Endothelial cell of umbilical vein (primary cell): ENCODE results near the gene HDAC4. TPM values are rescaled to one million over a fixed set of nuclear protein-coding genes. Genes with fewer than 3 reads are reported as not detected.

Source experiments
- BruUV-seq: library from RNA; stranded (reverse); fragments of 400-500 nt; replicated peaks from 2 replicates; lab custom pipeline; 2021; lab: Mats Ljungman, UMichigan
- CTCF ChIA-PET: fragments of 300-600, 350-600 bp; sonication (Branson Sonifier 250); formaldehyde crosslinking; loops from one replicate; lab custom pipeline; 2021; ENCODE audit warnings: antibody characterized with exemption, inconsistent platforms; lab: Charles Lee
- POLR2A ChIA-PET: fragments of 300-600, 350-600 bp; sonication (Branson Sonifier 250); formaldehyde crosslinking; loops from one replicate; lab custom pipeline; 2021; ENCODE audit warnings: antibody characterized with exemption, inconsistent platforms; lab: Charles Lee
- DNase-seq: peaks from one replicate; pipeline ENCODE4 v3.0.0-alpha.2; 2011; ENCODE audit warnings: low read depth, low spot score
- FAIRE-seq: peaks from 2 replicates; lab custom pipeline; 2011; peaks lifted over from hg19 to GRCh38; lab: Jason Lieb, UNC
- H2AFZ ChIP-seq: 2 replicates; pipeline ENCODE4 v1.6.0; 2012; ENCODE audit warnings: low read depth, low read length, control low read depth, inconsistent platforms
- H3K27ac ChIP-seq: 2 replicates; pipeline ENCODE4 v1.5.1; 2011; ENCODE audit warnings: low read depth, mild to moderate bottlenecking, control low read depth, low read length, moderate library complexity; ENCODE audit not compliant: insufficient read depth
- H3K27me3 ChIP-seq, 2 experiments: 2 replicates each; pipeline versions ENCODE4 v1.6.0 to v1.6.1; 2011; ENCODE audit warnings: low read length in 2 of 2, mixed read lengths in 1 of 2; ENCODE audit not compliant: control insufficient read depth in 2 of 2, insufficient read depth in 2 of 2
- H3K36me3 ChIP-seq, 2 experiments: 2 replicates in 1 of 2; 3 replicates in 1 of 2; pipeline ENCODE4 v1.5.1; 2011; ENCODE audit warnings: low read length in 2 of 2, mild to moderate bottlenecking in 1 of 2, moderate library complexity in 1 of 2; ENCODE audit not compliant: control insufficient read depth in 2 of 2, insufficient read depth in 2 of 2; ENCODE audit errors: extremely low read depth in 1 of 2
- H3K4me1 ChIP-seq: 3 replicates; pipeline ENCODE4 v1.5.1; 2011; ENCODE audit warnings: mild to moderate bottlenecking, low read length; ENCODE audit not compliant: control insufficient read depth, insufficient read depth; ENCODE audit errors: extremely low read depth
- H3K4me2 ChIP-seq: 2 replicates; pipeline ENCODE4 v1.6.1; 2011; ENCODE audit warnings: low read length, control low read depth, mixed read lengths; ENCODE audit not compliant: insufficient read depth
- H3K4me3 ChIP-seq, 3 experiments: fragments of 200-600 bp in 1 of 3; sonication (generic), shearing (Covaris generic) in 1 of 3; replicated peaks in 1 of 3; 2 replicates each; pipeline ENCODE4 v1.5.1; 2011 to 2016; ENCODE audit warnings: control low read depth in 3 of 3, low read length in 3 of 3, mild to moderate bottlenecking in 2 of 3, inconsistent platforms in 1 of 3, low read depth in 1 of 3, moderate library complexity in 1 of 3; ENCODE audit not compliant: insufficient read depth in 1 of 3
- H3K79me2 ChIP-seq: 2 replicates; pipeline ENCODE4 v1.6.0; 2012; ENCODE audit warnings: low read length, inconsistent platforms; ENCODE audit not compliant: control insufficient read depth, insufficient read depth
- H3K9ac ChIP-seq: replicated peaks from 2 replicates; pipeline ENCODE3; 2011; ENCODE audit warnings: low read length, control low read depth; ENCODE audit not compliant: insufficient read depth; ENCODE audit errors: extremely low read depth
- H3K9me1 ChIP-seq: replicated peaks from 3 replicates; pipeline ENCODE4 v1.6.0; 2011; ENCODE audit warnings: mild to moderate bottlenecking, low read length; ENCODE audit not compliant: control insufficient read depth, insufficient read depth; ENCODE audit errors: extremely low read depth
- H3K9me3 ChIP-seq: replicated peaks from 2 replicates; pipeline ENCODE4 v1.5.1; 2012; ENCODE audit warnings: low read length, inconsistent platforms; ENCODE audit not compliant: control insufficient read depth, insufficient read depth
- H4K20me1 ChIP-seq: replicated peaks from 2 replicates; pipeline ENCODE3; 2011; ENCODE audit warnings: mild to moderate bottlenecking, low read length; ENCODE audit not compliant: control insufficient read depth, insufficient read depth; ENCODE audit errors: extremely low read depth
- EZH2 ChIP-seq: IDR thresholded peaks from 2 replicates; pipeline ENCODE4 v1.6.1; 2012; ENCODE audit warnings: borderline replicate concordance, low read depth, mild to moderate bottlenecking, moderate library complexity, low read length, inconsistent platforms; ENCODE audit not compliant: severe bottlenecking
- FOS ChIP-seq: IDR thresholded peaks from 2 replicates; pipeline ENCODE4 v1.6.1; 2011; ENCODE audit warnings: mild to moderate bottlenecking, low read length, moderate library complexity, borderline replicate concordance; ENCODE audit not compliant: insufficient read depth
- GATA2 ChIP-seq: IDR thresholded peaks from 2 replicates; pipeline ENCODE4 v1.7.0; 2011; ENCODE audit warnings: low read depth, mild to moderate bottlenecking, moderate library complexity, mixed read lengths, low read length; ENCODE audit not compliant: insufficient read length, insufficient read depth
- JUN ChIP-seq: IDR thresholded peaks from 2 replicates; pipeline ENCODE4 v1.6.1; 2011; ENCODE audit warnings: borderline replicate concordance, low read depth; ENCODE audit not compliant: insufficient read length, insufficient read depth
- MYC ChIP-seq: IDR thresholded peaks from one replicate; pipeline ENCODE4 v1.6.1; 2011; ENCODE audit warnings: mild to moderate bottlenecking, low read depth, low read length
- POLR2A ChIP-seq: IDR thresholded peaks from 2 replicates; pipeline ENCODE4 v1.6.1; 2012; ENCODE audit warnings: low read depth, mild to moderate bottlenecking, control low read depth, low read length
- POLR2AphosphoS5 ChIP-seq: IDR thresholded peaks from 2 replicates; pipeline ENCODE4 v1.6.1; 2012; ENCODE audit warnings: low read depth, mild to moderate bottlenecking, control low read depth, low read length, moderate library complexity; ENCODE audit not compliant: insufficient read depth
- dilution Hi-C: fragments of 300-500 bp; cut with MboI; formaldehyde crosslinking; loops from one replicate; pipeline ENCODE4 v1.15.0; 2019; ENCODE audit warnings: low sequenced_read_pairs; ENCODE audit not compliant: extremely low pct_ligation_motif_present
- intact Hi-C: fragments of 100-400 bp; cut with micrococcal nuclease; formaldehyde crosslinking; loops from one replicate; pipeline ENCODE4 v1.10.0; 2022
- polyA plus RNA-seq, 4 experiments: library from polyadenylated mRNA; depleted of rRNA in 3 of 4; stranded (reverse) in 3 of 4; unstranded in 1 of 4; fragments of >200 nt; gene quantifications; 2 replicates each; pipeline versions ENCODE4 v1.2.1 to v1.2.3, GENCODE V29; 2011 to 2012; ENCODE audit warnings: missing spikeins in 1 of 4
- total RNA-seq: library from RNA; stranded (reverse); gene quantifications from 2 replicates; pipeline ENCODE4 v1.2.3, GENCODE V29; 2021
- TF ChIP-seq, protein P1 (sequence below): IDR thresholded peaks from 2 replicates; pipeline ENCODE4 v1.6.1; 2011; ENCODE audit not compliant: insufficient read depth, insufficient read length
- TF ChIP-seq, protein P2 (sequence below), 2 donors: IDR thresholded peaks; 1 replicate in 1 of 2; 2 replicates in 1 of 2; pipeline ENCODE4 v1.5.1; 2011; ENCODE audit warnings: low read length in 2 of 2, mild to moderate bottlenecking in 2 of 2, moderate library complexity in 2 of 2, control low read depth in 1 of 2, inconsistent platforms in 1 of 2, low read depth in 1 of 2; ENCODE audit not compliant: insufficient read depth in 1 of 2; ENCODE audit errors: extremely low read depth in 1 of 2

HDAC4 gene
- total and polyA plus RNA-seq, 2 donors (not counting 3 experiments of a cell fraction or from before 2014, with no cell fraction given): 13.4 to 33.0 TPM

DNA sequence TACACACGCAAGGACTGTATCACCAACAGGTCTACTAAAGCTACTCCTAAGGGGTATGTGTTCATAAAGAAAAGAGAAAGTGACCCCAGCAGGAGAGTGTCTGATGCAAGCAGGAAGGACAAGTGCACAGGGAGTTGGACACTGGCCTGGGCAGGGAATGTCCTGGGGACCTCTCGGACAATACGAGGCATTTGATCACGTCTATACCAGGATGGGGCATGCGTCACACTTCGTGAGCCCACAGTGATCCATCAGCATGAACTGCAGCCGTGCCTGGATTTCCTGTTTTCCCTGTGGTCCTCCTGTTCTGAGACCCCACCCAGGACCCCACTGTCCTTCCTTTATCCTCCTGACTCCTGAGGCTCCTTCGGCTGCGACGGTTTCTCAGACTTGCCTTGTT is 113.9 kb downstream of the HDAC4 start:
- Histone ChIP-seq H3K36me3 (no peaks in the 10 kb centered on the region), H2AFZ (no peak overlapping the region), H3K4me2 (no peak overlapping the region), H3K9ac (no peak overlapping the region), H3K9me1 (no peaks in the 10 kb centered on the region), H3K79me2 (no peaks in the 10 kb centered on the region), H4K20me1 (no peaks in the 10 kb centered on the region), H3K27me3 (no peaks in the 10 kb centered on the region), H3K4me3 (no peak overlapping the region), H3K4me1 (no peaks in the 10 kb centered on the region), H3K9me3 (no peaks in the 10 kb centered on the region), H3K27ac (no peak overlapping the region)
- FAIRE-seq: no peak
- DNase-seq: no peak
- POLR2A ChIA-PET: no interaction called here
- CTCF ChIA-PET: interaction anchor here (1.0 kb wide), 1 partner anchor 16 kb away, joined by 3 read pairs; no protein-coding TSS in a partner anchor
- BruUV-seq: no TSS peak
- intact Hi-C loops: no loop called here
- dilution Hi-C loops: no loop called here
- TF ChIP-seq, protein P1, sequence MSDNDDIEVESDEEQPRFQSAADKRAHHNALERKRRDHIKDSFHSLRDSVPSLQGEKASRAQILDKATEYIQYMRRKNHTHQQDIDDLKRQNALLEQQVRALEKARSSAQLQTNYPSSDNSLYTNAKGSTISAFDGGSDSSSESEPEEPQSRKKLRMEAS: no peak
- TF ChIP-seq POLR2A: no peak
- no peak for TF ChIP-seq MYC
- TF ChIP-seq EZH2: no peak
- TF ChIP-seq JUN: no peak
- TF ChIP-seq POLR2AphosphoS5: no peak
- TF ChIP-seq, protein P2, sequence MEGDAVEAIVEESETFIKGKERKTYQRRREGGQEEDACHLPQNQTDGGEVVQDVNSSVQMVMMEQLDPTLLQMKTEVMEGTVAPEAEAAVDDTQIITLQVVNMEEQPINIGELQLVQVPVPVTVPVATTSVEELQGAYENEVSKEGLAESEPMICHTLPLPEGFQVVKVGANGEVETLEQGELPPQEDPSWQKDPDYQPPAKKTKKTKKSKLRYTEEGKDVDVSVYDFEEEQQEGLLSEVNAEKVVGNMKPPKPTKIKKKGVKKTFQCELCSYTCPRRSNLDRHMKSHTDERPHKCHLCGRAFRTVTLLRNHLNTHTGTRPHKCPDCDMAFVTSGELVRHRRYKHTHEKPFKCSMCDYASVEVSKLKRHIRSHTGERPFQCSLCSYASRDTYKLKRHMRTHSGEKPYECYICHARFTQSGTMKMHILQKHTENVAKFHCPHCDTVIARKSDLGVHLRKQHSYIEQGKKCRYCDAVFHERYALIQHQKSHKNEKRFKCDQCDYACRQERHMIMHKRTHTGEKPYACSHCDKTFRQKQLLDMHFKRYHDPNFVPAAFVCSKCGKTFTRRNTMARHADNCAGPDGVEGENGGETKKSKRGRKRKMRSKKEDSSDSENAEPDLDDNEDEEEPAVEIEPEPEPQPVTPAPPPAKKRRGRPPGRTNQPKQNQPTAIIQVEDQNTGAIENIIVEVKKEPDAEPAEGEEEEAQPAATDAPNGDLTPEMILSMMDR (IDR thresholded peaks at IDR 0.05; ENCODE audit: extremely low read depth in 1 of 2, insufficient read depth in 1 of 2, low read depth in 1 of 2, low read length in 2 of 2): no peak
- TF ChIP-seq GATA2: no peak
- TF ChIP-seq FOS: no peak
